A673 (cell line): ENCODE data around the gene VIT. TPM values are rescaled to one million over a fixed set of nuclear protein-coding genes. Genes with fewer than 3 reads are reported as not detected.

Source experiments
- BruUV-seq: library from RNA; stranded (reverse); fragments of 400-500 nt; replicated peaks from 2 replicates; lab custom pipeline; 2021; lab: Mats Ljungman, UMichigan
- CTCF ChIA-PET: fragments of 300-600 bp; sonication (Branson Sonifier 250); formaldehyde crosslinking; loops from one replicate; lab custom pipeline; 2022; ENCODE audit warnings: antibody characterized with exemption; lab: Charles Lee
- POLR2A ChIA-PET: fragments of 300-600 bp; sonication (Branson Sonifier 250); formaldehyde crosslinking; loops from one replicate; lab custom pipeline; 2022; ENCODE audit warnings: antibody characterized with exemption; ENCODE audit not compliant: low non-redundant PET; lab: Charles Lee
- DNase-seq: peaks from one replicate; pipeline ENCODE4 v3.0.0-alpha.2; 2015; ENCODE audit warnings: low spot score
- H3K27ac ChIP-seq: fragments of 200-600 bp; sonication (generic); 2 replicates; pipeline ENCODE4 v1.5.1; 2016; ENCODE audit warnings: mixed run types, low read depth, mild to moderate bottlenecking, mixed read lengths, antibody characterized with exemption, low read length; ENCODE audit not compliant: poor library complexity, severe bottlenecking
- H3K27me3 ChIP-seq: fragments of 200-600 bp; sonication (generic); replicated peaks from 2 replicates; pipeline ENCODE4 v1.6.1; 2017; ENCODE audit warnings: mixed run types, low read depth, mild to moderate bottlenecking, mixed read lengths, antibody characterized with exemption, low read length; ENCODE audit not compliant: insufficient read depth, poor library complexity
- H3K36me3 ChIP-seq: fragments of 200-600 bp; sonication (generic); 2 replicates; pipeline ENCODE4 v1.6.1; 2016; ENCODE audit warnings: mixed run types, mild to moderate bottlenecking, mixed read lengths, antibody characterized with exemption, low read length; ENCODE audit not compliant: insufficient read depth, poor library complexity, severe bottlenecking
- H3K4me1 ChIP-seq: fragments of 200-600 bp; sonication (generic); 2 replicates; pipeline ENCODE4 v1.6.1; 2017; ENCODE audit warnings: mixed run types, mild to moderate bottlenecking, mixed read lengths, antibody characterized with exemption, low read length; ENCODE audit not compliant: insufficient read depth, poor library complexity, severe bottlenecking
- H3K4me3 ChIP-seq: fragments of 200-600 bp; sonication (generic); 2 replicates; pipeline ENCODE4 v1.5.1; 2016; ENCODE audit warnings: low read depth, mixed run types, mild to moderate bottlenecking, mixed read lengths, low read length; ENCODE audit not compliant: poor library complexity, severe bottlenecking
- H3K9me3 ChIP-seq: fragments of 200-600 bp; sonication (generic); 2 replicates; pipeline ENCODE4 v1.6.1; 2016; ENCODE audit warnings: mixed run types, low read depth, mild to moderate bottlenecking, mixed read lengths, antibody characterized with exemption, low read length; ENCODE audit not compliant: poor library complexity, severe bottlenecking
- EZH2 ChIP-seq: fragments of 200-600 bp; sonication (generic); IDR thresholded peaks from 2 replicates; pipeline ENCODE4 v1.6.1; 2017; ENCODE audit warnings: borderline replicate concordance, low read depth, mild to moderate bottlenecking, mixed read lengths, antibody characterized with exemption, low read length; ENCODE audit not compliant: poor library complexity, severe bottlenecking
- intact Hi-C: fragments of 100-400 bp; cut with micrococcal nuclease; formaldehyde crosslinking; loops from one replicate; pipeline ENCODE4 v1.10.0; 2022; ENCODE audit not compliant: unreplicated experiment
- total RNA-seq: library from RNA; stranded (reverse); gene quantifications from 2 replicates; pipeline ENCODE4 v1.2.3, GENCODE V29; 2021
- TF ChIP-seq, protein P1 (sequence below): fragments of 300-800, 200-600 bp; sonication (generic); conservative IDR thresholded peaks from 2 replicates; pipeline ENCODE4 v1.5.1; 2017; ENCODE audit warnings: low read depth, mild to moderate bottlenecking, antibody characterized with exemption, low read length, moderate library complexity, mixed read lengths

The VIT gene
- total RNA-seq, 1 experiment from 2014 or later, result not detected

DNA sequence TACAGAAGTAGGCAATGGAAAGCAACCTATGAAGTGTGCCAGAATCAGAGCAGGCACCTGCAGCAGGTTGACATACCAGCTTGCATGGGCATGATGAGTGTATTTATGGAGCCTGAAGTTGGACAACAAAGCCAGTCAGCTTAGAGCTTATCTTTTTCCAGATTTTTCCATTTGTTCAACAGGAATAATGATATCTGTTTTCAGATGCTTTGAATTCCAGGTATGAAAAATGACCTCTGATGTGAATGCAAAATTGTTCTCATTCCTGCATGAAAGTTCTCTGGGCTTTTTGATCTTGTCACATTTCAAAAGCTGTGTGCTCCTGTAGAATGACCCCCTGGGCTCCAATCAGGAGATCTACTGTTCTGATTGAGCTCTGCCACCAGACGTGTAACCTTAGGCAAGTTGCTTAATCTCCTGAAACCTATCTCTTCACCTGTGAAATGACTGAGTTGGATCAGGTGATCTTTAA, 38.2 kb upstream of the VIT start:
- Histone ChIP-seq H3K4me3 (no peak overlapping the region), H3K27ac (no peak overlapping the region), H3K27me3 (no peaks in the 10 kb centered on the region), H3K9me3 (no peaks in the 10 kb centered on the region), H3K4me1 (no peaks in the 10 kb centered on the region), H3K36me3 (no peaks in the 10 kb centered on the region)
- TF ChIP-seq EZH2, result no peak
- TF ChIP-seq, protein P1, sequence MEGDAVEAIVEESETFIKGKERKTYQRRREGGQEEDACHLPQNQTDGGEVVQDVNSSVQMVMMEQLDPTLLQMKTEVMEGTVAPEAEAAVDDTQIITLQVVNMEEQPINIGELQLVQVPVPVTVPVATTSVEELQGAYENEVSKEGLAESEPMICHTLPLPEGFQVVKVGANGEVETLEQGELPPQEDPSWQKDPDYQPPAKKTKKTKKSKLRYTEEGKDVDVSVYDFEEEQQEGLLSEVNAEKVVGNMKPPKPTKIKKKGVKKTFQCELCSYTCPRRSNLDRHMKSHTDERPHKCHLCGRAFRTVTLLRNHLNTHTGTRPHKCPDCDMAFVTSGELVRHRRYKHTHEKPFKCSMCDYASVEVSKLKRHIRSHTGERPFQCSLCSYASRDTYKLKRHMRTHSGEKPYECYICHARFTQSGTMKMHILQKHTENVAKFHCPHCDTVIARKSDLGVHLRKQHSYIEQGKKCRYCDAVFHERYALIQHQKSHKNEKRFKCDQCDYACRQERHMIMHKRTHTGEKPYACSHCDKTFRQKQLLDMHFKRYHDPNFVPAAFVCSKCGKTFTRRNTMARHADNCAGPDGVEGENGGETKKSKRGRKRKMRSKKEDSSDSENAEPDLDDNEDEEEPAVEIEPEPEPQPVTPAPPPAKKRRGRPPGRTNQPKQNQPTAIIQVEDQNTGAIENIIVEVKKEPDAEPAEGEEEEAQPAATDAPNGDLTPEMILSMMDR, result no peak
- intact Hi-C loops, result no loop called here
- ChIA-PET POLR2A (no interaction called here), CTCF (no interaction called here)
- no peak for DNase-seq
- BruUV-seq, result no TSS peak

DNA sequence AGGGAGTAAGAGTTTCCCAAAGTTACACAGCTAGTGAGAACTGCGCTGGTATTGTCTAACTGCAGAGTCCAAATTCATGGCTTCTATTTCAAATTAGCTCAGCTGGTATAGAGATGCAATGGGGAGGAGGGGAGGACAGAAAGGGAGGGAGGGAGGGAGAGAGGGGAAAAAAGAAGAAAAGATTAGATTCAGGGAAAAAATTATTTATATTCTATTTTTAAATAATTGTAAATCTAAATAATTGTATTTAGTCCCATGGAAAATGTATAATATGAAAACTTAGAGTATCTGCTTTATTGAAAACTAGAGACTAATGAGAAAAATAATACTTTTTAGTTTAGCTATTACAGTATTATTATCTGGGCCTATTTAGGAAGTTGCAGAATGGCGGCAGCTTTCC, 37.3 kb upstream of the VIT start:
- no peak for DNase-seq
- Histone ChIP-seq H3K9me3 (no peaks in the 10 kb centered on the region), H3K4me1 (no peaks in the 10 kb centered on the region), H3K27me3 (no peaks in the 10 kb centered on the region), H3K27ac (no peak overlapping the region), H3K4me3 (no peak overlapping the region), H3K36me3 (no peaks in the 10 kb centered on the region)
- no TSS peak for BruUV-seq
- intact Hi-C loops, result no loop called here
- POLR2A ChIA-PET, result no interaction called here
- TF ChIP-seq, protein P1, result no peak
- TF ChIP-seq EZH2, result no peak
- CTCF ChIA-PET, result no interaction called here

GRCh38 chr2:36659872-36660312, 36.6 kb upstream of the VIT start:
- intact Hi-C loops, result loop anchor here (5.0 to 10.0 kb wide), 3 partner anchors 105 to 685 kb away; no protein-coding TSS in a partner anchor
- Histone ChIP-seq H3K9me3 (no peaks in the 10 kb centered on the region), H3K36me3 (no peaks in the 10 kb centered on the region), H3K4me3 (no peak overlapping the region), H3K27ac (no peak overlapping the region), H3K27me3 (no peaks in the 10 kb centered on the region), H3K4me1 (no peaks in the 10 kb centered on the region)
- CTCF ChIA-PET, result no interaction called here
- POLR2A ChIA-PET, result no interaction called here
- BruUV-seq, result no TSS peak
- DNase-seq, result no peak
- TF ChIP-seq EZH2, result no peak
- TF ChIP-seq, protein P1, result no peak
